Measurements from ENCODE around the gene COL1A2. TPM values are rescaled to one million over a fixed set of nuclear protein-coding genes. Genes with fewer than 3 reads are reported as not detected.
A peak's percentile ranks its signal among the peaks of the same experiment; 100 is the strongest.

Gene COL1A2
- total and polyA plus RNA-seq, 2 donors from 2014 or later, result 51.4 to 149 TPM

GRCh38 chr7:94375691-94376090 lies 19.0 kb upstream of the COL1A2 start:
- H3K4me3 ChIP-seq (ENCODE audit: low read length in 3 of 3), result peak overlapping the region in 2 of 3 donors; percentile 24
- intact Hi-C loops (cut with DNase I), result no loop called here
- peak overlapping the region in 1 of 3 donors; percentile 7 for H3K9ac ChIP-seq (ENCODE audit: low read length in 3 of 3)

GRCh38 chr7:94376281-94376680 lies 18.4 kb upstream of the COL1A2 start:
- H3K36me3 ChIP-seq (ENCODE audit: control insufficient read depth in 2 of 3, insufficient read depth in 3 of 3, low read length in 3 of 3), result no peaks in the 10 kb centered on the region
- no peaks in the 10 kb centered on the region for H3K9me3 ChIP-seq (ENCODE audit: control insufficient read depth in 2 of 3, insufficient read depth in 1 of 3, low read length in 3 of 3)
- DNase-seq (no peak), FAIRE-seq (no peak)
- H3K27ac ChIP-seq (ENCODE audit: low read depth in 2 of 2, low read length in 2 of 2), result no peak overlapping the region
- H3K4me3 ChIP-seq (ENCODE audit: low read length in 3 of 3), result no peak overlapping the region
- no peaks in the 10 kb centered on the region for H3K27me3 ChIP-seq (ENCODE audit: control insufficient read depth, insufficient read depth, low read length)
- H3K4me1 ChIP-seq (ENCODE audit: control insufficient read depth in 2 of 3, insufficient read depth in 2 of 3, low read depth in 1 of 3, low read length in 3 of 3), result peaks cover 0 to 6% (median 3%) of the 10 kb centered on the region in 3 donors
- intact Hi-C loops (cut with DNase I), result no loop called here
- H3K9ac ChIP-seq (ENCODE audit: low read length in 3 of 3), result no peak overlapping the region
- no peak for TF ChIP-seq CTCF (IDR thresholded peaks at IDR 0.05; ENCODE audit: borderline replicate concordance, extremely low read depth, insufficient read depth)

More at GRCh38 chr7:94375691-94376090, 19.0 kb upstream of the COL1A2 start:
- Histone ChIP-seq H3K4me1 (ENCODE audit: control insufficient read depth in 2 of 3, insufficient read depth in 2 of 3, low read depth in 1 of 3, low read length in 3 of 3) (peaks cover 0 to 6% (median 3%) of the 10 kb centered on the region in 3 donors), H3K36me3 (ENCODE audit: control insufficient read depth in 2 of 3, insufficient read depth in 3 of 3, low read length in 3 of 3) (no peaks in the 10 kb centered on the region), H3K27ac (ENCODE audit: low read depth in 2 of 2, low read length in 2 of 2) (peak overlapping the region; percentile 43 to 49), H3K27me3 (ENCODE audit: control insufficient read depth, insufficient read depth, low read length) (no peaks in the 10 kb centered on the region), H3K9me3 (ENCODE audit: control insufficient read depth in 2 of 3, insufficient read depth in 1 of 3, low read length in 3 of 3) (no peaks in the 10 kb centered on the region)
- DNase-seq, result peak in 3 of 5 donors; percentile 52 to 96 (median 87)
- FAIRE-seq, result no peak
- no peak for TF ChIP-seq CTCF (IDR thresholded peaks at IDR 0.05; ENCODE audit: borderline replicate concordance, extremely low read depth, insufficient read depth)

DNA sequence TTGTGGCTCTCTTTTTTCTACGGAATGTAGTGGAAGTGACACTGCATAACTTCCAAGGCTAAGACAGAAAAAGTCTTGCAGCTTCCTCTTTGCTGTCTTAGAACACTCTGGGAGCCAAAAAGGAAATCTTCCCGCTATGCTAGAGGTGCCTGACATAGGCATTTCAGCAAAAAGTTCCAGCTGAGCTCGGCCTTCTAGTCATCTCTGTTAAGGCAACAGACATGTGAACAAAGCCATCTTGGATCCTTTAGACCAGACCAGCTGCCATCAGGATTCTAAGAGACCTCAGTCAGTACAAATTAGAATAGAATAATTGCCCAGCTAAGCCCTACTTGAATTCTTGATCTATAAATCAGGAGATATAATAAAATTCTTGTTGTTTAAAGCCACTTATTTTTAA lies 16.3 kb upstream of the COL1A2 start:
- Histone ChIP-seq H3K27me3 (ENCODE audit: control insufficient read depth, insufficient read depth, low read length) (no peaks in the 10 kb centered on the region), H3K36me3 (ENCODE audit: control insufficient read depth in 2 of 3, insufficient read depth in 3 of 3, low read length in 3 of 3) (no peaks in the 10 kb centered on the region), H3K9ac (ENCODE audit: low read length in 3 of 3) (no peak overlapping the region), H3K4me3 (ENCODE audit: low read length in 3 of 3) (no peak overlapping the region), H3K4me1 (ENCODE audit: control insufficient read depth in 2 of 3, insufficient read depth in 2 of 3, low read depth in 1 of 3, low read length in 3 of 3) (peaks cover 0 to 6% (median 3%) of the 10 kb centered on the region in 3 donors), H3K27ac (ENCODE audit: low read depth in 2 of 2, low read length in 2 of 2) (no peak overlapping the region), H3K9me3 (ENCODE audit: control insufficient read depth in 2 of 3, insufficient read depth in 1 of 3, low read length in 3 of 3) (no peaks in the 10 kb centered on the region)
- no peak for TF ChIP-seq CTCF (IDR thresholded peaks at IDR 0.05; ENCODE audit: borderline replicate concordance, extremely low read depth, insufficient read depth)
- DNase-seq (peak in 1 of 5 donors; percentile 57), FAIRE-seq (no peak)
- intact Hi-C loops (cut with DNase I), result no loop called here

GRCh38 chr7:94380264-94380663 lies 14.4 kb upstream of the COL1A2 start:
- intact Hi-C loops (cut with DNase I), result no loop called here
- Histone ChIP-seq H3K27ac (ENCODE audit: low read depth in 2 of 2, low read length in 2 of 2) (no peak overlapping the region), H3K9ac (ENCODE audit: low read length in 3 of 3) (no peak overlapping the region), H3K27me3 (ENCODE audit: control insufficient read depth, insufficient read depth, low read length) (no peaks in the 10 kb centered on the region), H3K9me3 (ENCODE audit: control insufficient read depth in 2 of 3, insufficient read depth in 1 of 3, low read length in 3 of 3) (no peaks in the 10 kb centered on the region), H3K4me1 (ENCODE audit: control insufficient read depth in 2 of 3, insufficient read depth in 2 of 3, low read depth in 1 of 3, low read length in 3 of 3) (peaks cover 0 to 3% (median 2%) of the 10 kb centered on the region in 3 donors), H3K36me3 (ENCODE audit: control insufficient read depth in 2 of 3, insufficient read depth in 3 of 3, low read length in 3 of 3) (no peaks in the 10 kb centered on the region), H3K4me3 (ENCODE audit: low read length in 3 of 3) (no peak overlapping the region)
- no peak for DNase-seq
- no peak for FAIRE-seq
- no peak for TF ChIP-seq CTCF (IDR thresholded peaks at IDR 0.05; ENCODE audit: borderline replicate concordance, extremely low read depth, insufficient read depth)

Measured in kidney (tissue), 14 donors.